HepG2 (cell line): Measurements from ENCODE around the gene SRD5A1. TPM values are rescaled to one million over a fixed set of nuclear protein-coding genes. Genes with fewer than 3 reads are reported as not detected.

Experiments
- ATAC-seq: fragments of 200-7000 bp; cut with Tn5 transposase; 3 replicates; pipeline ENCODE4 v1.9.1; 2020; ENCODE audit warnings: mild to moderate bottlenecking, moderate library complexity
- BruUV-seq: library from RNA; stranded (reverse); fragments of 400-500 nt; replicated peaks from 2 replicates; lab custom pipeline; 2021; lab: Mats Ljungman, UMichigan
- CTCF ChIA-PET: fragments of 300-600 bp; formaldehyde crosslinking; extraction: SDS; loops from one replicate; lab custom pipeline; 2021; ENCODE audit warnings: low total read pairs, inconsistent platforms, low intra/inter-chr PET ratio; lab: Yijun Ruan, JAX
- POLR2A ChIA-PET: fragments of 350-600 bp; sonication (Branson Sonifier 250); formaldehyde crosslinking; loops from one replicate; lab custom pipeline; 2020; ENCODE audit warnings: antibody characterized with exemption, inconsistent platforms; lab: Yijun Ruan, JAX
- DNase-seq: peaks from one replicate; pipeline ENCODE4 v3.0.0-alpha.2; 2015; ENCODE audit warnings: low spot score
- FAIRE-seq: peaks from 3 replicates; lab custom pipeline; 2011; peaks lifted over from hg19 to GRCh38; lab: Jason Lieb, UNC
- H2AFZ ChIP-seq: one replicate; pipeline ENCODE4 v1.6.1; 2011; ENCODE audit warnings: low read length, inconsistent platforms
- H3K27ac ChIP-seq: fragments of 300-600 bp; 3 replicates; pipeline ENCODE4 v1.8.0; 2011; ENCODE audit warnings: mixed run types, mild to moderate bottlenecking, mixed read lengths, low read length, inconsistent platforms; ENCODE audit not compliant: insufficient read depth; ENCODE audit errors: extremely low read length
- H3K27me3 ChIP-seq, 2 experiments: fragments of 200-600 bp in 1 of 2; 2 replicates in 1 of 2; 3 replicates in 1 of 2; pipeline versions ENCODE4 v1.6.0 to v1.8.0; 2011; ENCODE audit warnings: low read length in 2 of 2, mild to moderate bottlenecking in 2 of 2, moderate library complexity in 2 of 2, inconsistent platforms in 1 of 2; ENCODE audit not compliant: insufficient read depth in 2 of 2, control insufficient read depth in 1 of 2
- H3K36me3 ChIP-seq, 2 experiments: fragments of 200-600 bp in 1 of 2; replicated peaks in 1 of 2; 2 replicates in 1 of 2; 3 replicates in 1 of 2; pipeline versions ENCODE4 v1.5.1 to v1.8.0; 2011; ENCODE audit warnings: low read length in 2 of 2, inconsistent platforms in 1 of 2; ENCODE audit not compliant: insufficient read depth in 2 of 2, control insufficient read depth in 1 of 2
- H3K4me1 ChIP-seq: 2 replicates; pipeline ENCODE4 v1.5.1; 2012; ENCODE audit warnings: low read length, inconsistent platforms; ENCODE audit not compliant: insufficient read depth
- H3K4me2 ChIP-seq: 2 replicates; pipeline ENCODE4 v1.6.0; 2011; ENCODE audit warnings: low read depth, low read length, inconsistent platforms
- H3K4me3 ChIP-seq, 3 experiments: fragments of 200-600 bp in 1 of 3; sonication (generic), shearing (Covaris generic) in 1 of 3; replicated peaks in 1 of 3; 2 replicates each; pipeline ENCODE4 v1.5.1; 2011 to 2016; ENCODE audit warnings: low read length in 3 of 3, inconsistent platforms in 2 of 3, low read depth in 2 of 3, mild to moderate bottlenecking in 2 of 3, control low read depth in 1 of 3, mixed read lengths in 1 of 3; ENCODE audit not compliant: insufficient read depth in 1 of 3
- H3K79me2 ChIP-seq: one replicate; pipeline ENCODE4 v1.6.1; 2011; ENCODE audit warnings: low read length, inconsistent platforms; ENCODE audit not compliant: insufficient read depth
- H3K9ac ChIP-seq: 2 replicates; pipeline ENCODE4 v1.6.0; 2011; ENCODE audit warnings: mild to moderate bottlenecking, low read depth, low read length, inconsistent platforms; ENCODE audit not compliant: insufficient read depth
- H3K9me3 ChIP-seq: 2 replicates; pipeline ENCODE4 v1.5.1; 2012; ENCODE audit warnings: mild to moderate bottlenecking, low read length
- H4K20me1 ChIP-seq: 2 replicates; pipeline ENCODE4 v1.6.0; 2011; ENCODE audit warnings: inconsistent platforms, mild to moderate bottlenecking, low read length, moderate library complexity; ENCODE audit not compliant: insufficient read depth
- BCL3 ChIP-seq: sonication (generic); formaldehyde crosslinking; IDR thresholded peaks from 2 replicates; pipeline ENCODE4 v1.5.1; 2020; ENCODE audit warnings: mild to moderate bottlenecking, missing genetic modification reagents, moderate library complexity
- CREBL2 ChIP-seq: sonication (generic); formaldehyde crosslinking; IDR thresholded peaks from 2 replicates; pipeline ENCODE4 v1.8.1; 2023; ENCODE audit warnings: missing genetic modification reagents, mild to moderate bottlenecking, borderline replicate concordance
- E2F2 ChIP-seq: sonication (generic); formaldehyde crosslinking; IDR thresholded peaks from 2 replicates; pipeline ENCODE4 v1.4.0; 2020; ENCODE audit warnings: missing genetic modification reagents, borderline replicate concordance
- HNF1B ChIP-seq: sonication (generic); formaldehyde crosslinking; IDR thresholded peaks from 2 replicates; pipeline ENCODE4 v1.5.1; 2020; ENCODE audit warnings: mild to moderate bottlenecking, moderate library complexity, missing genetic modification reagents
- IKZF1 ChIP-seq: fragments of 450-650 bp; IDR thresholded peaks from 2 replicates; pipeline ENCODE4 v1.7.1; 2016
- MAFF ChIP-seq: IDR thresholded peaks from 2 replicates; pipeline ENCODE4 v1.6.1; 2011; ENCODE audit warnings: low read depth, low read length, improper control_type of control experiment
- RBAK ChIP-seq: sonication (generic); formaldehyde crosslinking; IDR thresholded peaks from 2 replicates; pipeline ENCODE4 v1.5.1; 2020; ENCODE audit warnings: mild to moderate bottlenecking, missing genetic modification reagents
- STAT6 ChIP-seq: sonication (generic); formaldehyde crosslinking; IDR thresholded peaks from 2 replicates; pipeline ENCODE4 v1.4.0; 2020; ENCODE audit warnings: missing genetic modification reagents, mild to moderate bottlenecking, borderline replicate concordance
- ZNF230 ChIP-seq: sonication (generic); formaldehyde crosslinking; IDR thresholded peaks from 2 replicates; pipeline ENCODE4 v1.4.0; 2020; ENCODE audit warnings: mild to moderate bottlenecking, missing genetic modification reagents
- ZNF343 ChIP-seq: sonication (generic); formaldehyde crosslinking; IDR thresholded peaks from 2 replicates; pipeline ENCODE4 v1.4.0; 2020; ENCODE audit warnings: mild to moderate bottlenecking, missing genetic modification reagents
- ZNF576 ChIP-seq: sonication (generic); formaldehyde crosslinking; IDR thresholded peaks from 2 replicates; pipeline ENCODE4 v1.4.0; 2020; ENCODE audit warnings: mild to moderate bottlenecking, missing genetic modification reagents
- WGBS: methylation state at CpG from one replicate; pipeline ENCODE4 v1.1.6; 2017; ENCODE audit warnings: low lambda C conversion rate; 5-methylcytosine and 5-hydroxymethylcytosine counted together
- in situ Hi-C: cut with HindIII; loops from 2 replicates; pipeline ENCODE4 v1.10.0; 2017; ENCODE audit warnings: low pct_unique_long_range_greater_than_20kb; ENCODE audit not compliant: extremely low pct_ligation_motif_present
- intact Hi-C: fragments of 100-400 bp; cut with micrococcal nuclease; formaldehyde crosslinking; loops from one replicate; pipeline ENCODE4 v1.10.0; 2022; ENCODE audit not compliant: unreplicated experiment
- polyA plus RNA-seq, 8 experiments: library from polyadenylated mRNA; depleted of rRNA in 3 of 8; stranded (reverse) in 7 of 8; unstranded in 1 of 8; fragments of >200 nt; fragmentation: Illumina TruSeq in 4 of 8; extraction: Trizol in 4 of 8; gene quantifications; 2 replicates each; pipeline versions ENCODE4 v1.2.1 to v1.2.3, GENCODE V29; 2011 to 2016; ENCODE audit warnings: low read depth in 4 of 8, missing spikeins in 1 of 8, mixed read lengths in 1 of 8; ENCODE audit not compliant: insufficient read depth in 1 of 8
- total RNA-seq, 5 experiments: library from RNA; depleted of rRNA; stranded (reverse); fragments of >200 nt; fragmentation: Illumina TruSeq; extraction: Trizol; gene quantifications; 2 replicates each; pipeline ENCODE4 v1.2.3, GENCODE V29; 2016; ENCODE audit warnings: low read depth in 1 of 5

SRD5A1 gene
- total and polyA plus RNA-seq, 2 of the 13 experiments (the other 11 are each of a cell fraction or from before 2014, with no cell fraction given) = 6.1 to 9.9 TPM

- TF ChIP-seq MAFF = no peak
- POLR2A ChIA-PET = no interaction called here
- CTCF ChIA-PET = no interaction called here
These were observed 33.5 kb downstream of the SRD5A1 start for GRCh38 chr5:6666762-6667161.

GRCh38 chr5:6667648-6668047 lies 34.4 kb downstream of the SRD5A1 start:
- in situ Hi-C loops = no loop called here
- H4K20me1 ChIP-seq = no peaks in the 10 kb centered on the region
- H3K4me3 ChIP-seq = no peak overlapping the region
- 90% methylated on average over 5 of the region's 5 CpGs for WGBS
- DNase-seq (no peak), FAIRE-seq (no peak), ATAC-seq (no peak)
- H3K27ac ChIP-seq = no peak overlapping the region
- intact Hi-C loops = no loop called here
- no peaks in the 10 kb centered on the region for H3K27me3 ChIP-seq
- H3K4me1 ChIP-seq = no peaks in the 10 kb centered on the region
- CTCF ChIA-PET = no interaction called here
- H3K36me3 ChIP-seq = peaks cover 0 to 1% of the 10 kb centered on the region in 2 experiments; a peak in 1 of 5 replicates
- H2AFZ ChIP-seq = no peak overlapping the region
- no peaks in the 10 kb centered on the region for H3K79me2 ChIP-seq
- no TSS peak for BruUV-seq
- H3K9me3 ChIP-seq = no peaks in the 10 kb centered on the region
- no peak overlapping the region for H3K4me2 ChIP-seq
- H3K9ac ChIP-seq = no peak overlapping the region
- POLR2A ChIA-PET = no interaction called here
- TF ChIP-seq HNF1B (CRISPR knock-in tag) = no peak
- TF ChIP-seq ZNF343 = no peak
- no peak for TF ChIP-seq ZNF576
- TF ChIP-seq BCL3 (CRISPR knock-in tag) = no peak
- no peak for TF ChIP-seq CREBL2
- no peak for TF ChIP-seq ZNF230 (CRISPR knock-in tag)
- no peak for TF ChIP-seq E2F2 (CRISPR knock-in tag)
- no peak for TF ChIP-seq STAT6 (CRISPR knock-in tag)
- no peak for TF ChIP-seq IKZF1
- TF ChIP-seq RBAK (CRISPR knock-in tag) = no peak

More at GRCh38 chr5:6666762-6667161, 33.5 kb downstream of the SRD5A1 start:
- Histone ChIP-seq H4K20me1 (no peaks in the 10 kb centered on the region), H3K9me3 (no peaks in the 10 kb centered on the region), H3K36me3 (peaks cover 0 to 1% of the 10 kb centered on the region in 2 experiments; a peak in 1 of 5 replicates), H3K79me2 (no peaks in the 10 kb centered on the region), H3K9ac (no peak overlapping the region), H3K27me3 (no peaks in the 10 kb centered on the region), H3K4me3 (no peak overlapping the region), H2AFZ (no peak overlapping the region), H3K4me2 (no peak overlapping the region), H3K27ac (no peak overlapping the region), H3K4me1 (no peaks in the 10 kb centered on the region)
- DNase-seq = no peak
- WGBS = over 99% methylated on average over 12 of the region's 15 CpGs
- intact Hi-C loops (no loop called here), in situ Hi-C loops (no loop called here)
- FAIRE-seq = no peak
- BruUV-seq = no TSS peak
- ATAC-seq = no peak
